Measurements from ENCODE around the gene IMPDH1.

- TF ChIP-seq CTCF (IDR thresholded peaks at IDR 0.05) (no peak), EZH2 (IDR thresholded peaks at IDR 0.05; ENCODE audit: borderline replicate concordance, insufficient read depth, low read depth, low read length, poor library complexity, severe bottlenecking) (no peak)
Observed at GRCh38 chr7:128431221-128431620, 21.4 kb upstream of the IMPDH1 start.

Data from B cell (primary cell).